ENCODE data around the gene TSPAN18. TPM values are rescaled to one million over a fixed set of nuclear protein-coding genes. Genes with fewer than 3 reads are reported as not detected.

The TSPAN18 gene
- total and polyA plus RNA-seq, 2 of the 8 experiments (the other 6 are each of a cell fraction or from before 2014, with no cell fraction given) = 5.2 to 10.2 TPM

DNA sequence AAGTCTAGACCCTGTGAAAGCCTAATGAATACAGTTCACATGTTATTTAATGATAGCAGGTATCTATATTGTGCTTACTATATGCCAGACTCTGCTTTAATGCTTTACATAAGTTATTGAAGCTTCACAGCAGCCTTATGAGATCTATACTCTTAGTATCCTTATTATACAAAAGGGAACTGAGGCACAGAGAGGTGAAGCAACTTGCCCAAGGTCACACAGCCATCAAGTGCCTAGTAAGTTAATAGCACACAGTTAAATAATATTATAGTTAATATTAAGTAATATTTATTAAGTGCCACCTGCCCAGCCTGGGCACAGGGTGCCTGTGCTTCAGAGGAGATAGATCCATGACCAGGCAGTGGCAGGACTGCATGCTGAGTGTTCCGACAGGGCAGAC is 145.8 kb downstream of the TSPAN18 start:
- Histone ChIP-seq H3K79me2 (ENCODE audit: control insufficient read depth in 1 of 2, insufficient read depth in 2 of 2, low read length in 2 of 2) (no peaks in the 10 kb centered on the region), H3K4ac (replicated peaks; ENCODE audit: insufficient read length, low read depth, low read length) (no peak overlapping the region), H4K20me1 (replicated peaks in 1 of 2; ENCODE audit: control insufficient read depth in 1 of 2, insufficient read depth in 2 of 2, low read length in 2 of 2) (no peaks in the 10 kb centered on the region), H3K79me1 (ENCODE audit: low read depth, low read length) (no peaks in the 10 kb centered on the region), H2AK5ac (ENCODE audit: low read depth, low read length) (no peak overlapping the region), H3K23me2 (ENCODE audit: low read depth, low read length) (no peaks in the 10 kb centered on the region), H3K9ac (replicated peaks in 1 of 4; ENCODE audit: extremely low read depth in 1 of 4, low read depth in 3 of 4, low read length in 3 of 4) (no peak overlapping the region), H3K14ac (ENCODE audit: insufficient read length) (no peak overlapping the region), H4K5ac (ENCODE audit: insufficient read length, low read depth, low read length) (no peak overlapping the region), H3K9me3 (ENCODE audit: insufficient read depth in 2 of 2, low read depth in 1 of 2, low read length in 1 of 2) (no peaks in the 10 kb centered on the region), H3K18ac (ENCODE audit: extremely low read depth, low read length) (no peak overlapping the region), H3K56ac (replicated peaks; ENCODE audit: insufficient read length, low read depth, low read length) (no peak overlapping the region), H3K4me1 (replicated peaks in 1 of 4; ENCODE audit: control insufficient read depth in 3 of 4, insufficient read depth in 4 of 4, low read length in 3 of 4) (peaks cover 0 to 9% (median 2%) of the 10 kb centered on the region in 4 experiments; a peak in 6 of 7 replicates), H2BK120ac (replicated peaks; ENCODE audit: low read depth, low read length) (no peak overlapping the region), H3K4me2 (ENCODE audit: insufficient read depth in 1 of 2, low read depth in 2 of 2, low read length in 2 of 2) (no peak overlapping the region), H2BK12ac (ENCODE audit: low read depth, low read length) (no peak overlapping the region), H2BK20ac (ENCODE audit: low read length) (no peak overlapping the region), H2BK5ac (ENCODE audit: low read depth, low read length) (no peak overlapping the region), H3K27me3 (replicated peaks in 1 of 4; ENCODE audit: control insufficient read depth in 3 of 4, extremely low read depth in 1 of 4, insufficient read depth in 3 of 4, low read length in 3 of 4) (0 out of 7 replicates have a peak, but pooled peaks cover 0 to 2% (median 0%) of the 10 kb centered on the region in 4 experiments), H3K23ac (ENCODE audit: insufficient read length) (no peak overlapping the region), H2BK15ac (ENCODE audit: low read length) (no peak overlapping the region), H3K4me3 (ENCODE audit: extremely low read depth in 1 of 4, insufficient read depth in 2 of 4, low read depth in 3 of 4, low read length in 4 of 4) (no peak overlapping the region), H4K91ac (replicated peaks; ENCODE audit: insufficient read length, low read length) (no peak overlapping the region), H4K8ac (ENCODE audit: extremely low read depth, insufficient read depth, low read length) (no peak overlapping the region), H3K27ac (ENCODE audit: low read depth, low read length) (no peak overlapping the region), H2AFZ (ENCODE audit: low read length) (no peak overlapping the region), H3K36me3 (ENCODE audit: control insufficient read depth in 2 of 4, insufficient read depth in 4 of 4, low read length in 3 of 4) (no peaks in the 10 kb centered on the region)
- WGBS, 2 experiments (ENCODE audit: extremely low coverage in 1 of 2, insufficient coverage in 1 of 2, insufficient read length in 1 of 2, insufficient replicate concordance in 2 of 2, low coverage in 1 of 2, low lambda C conversion rate in 2 of 2, missing lambda C conversion rate in 1 of 2) = 100% methylated on average over 1 of the region's 1 CpG; no CpG with 5 or more reads in 1 of the 2 experiments
- TF ChIP-seq KDM5A (IDR thresholded peaks at IDR 0.05; ENCODE audit: low read length) (no peak), CHD2 (IDR thresholded peaks at IDR 0.05; ENCODE audit: low read length) (no peak), EGR1 (IDR thresholded peaks at IDR 0.05; ENCODE audit: borderline replicate concordance, low read depth, low read length) (no peak), CBX5 (IDR thresholded peaks at IDR 0.05; ENCODE audit: low read depth, low read length) (no peak), SP1 (IDR thresholded peaks at IDR 0.05; ENCODE audit: low read depth, low read length) (no peak), BCL11A (IDR thresholded peaks at IDR 0.05; ENCODE audit: low read depth in 2 of 2, low read length in 2 of 2) (no peak), RXRA (IDR thresholded peaks at IDR 0.05; ENCODE audit: insufficient read depth, low read depth, low read length) (no peak), POLR2A (IDR thresholded peaks at IDR 0.05; ENCODE audit: control extremely low read depth in 1 of 2, low read depth in 2 of 2, low read length in 2 of 2) (no peak), MAFK (IDR thresholded peaks at IDR 0.05; ENCODE audit: low read depth, low read length) (no peak)
- TF ChIP-seq, protein P1, sequence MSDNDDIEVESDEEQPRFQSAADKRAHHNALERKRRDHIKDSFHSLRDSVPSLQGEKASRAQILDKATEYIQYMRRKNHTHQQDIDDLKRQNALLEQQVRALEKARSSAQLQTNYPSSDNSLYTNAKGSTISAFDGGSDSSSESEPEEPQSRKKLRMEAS (IDR thresholded peaks at IDR 0.05) = no peak
- TF ChIP-seq, protein P2, sequence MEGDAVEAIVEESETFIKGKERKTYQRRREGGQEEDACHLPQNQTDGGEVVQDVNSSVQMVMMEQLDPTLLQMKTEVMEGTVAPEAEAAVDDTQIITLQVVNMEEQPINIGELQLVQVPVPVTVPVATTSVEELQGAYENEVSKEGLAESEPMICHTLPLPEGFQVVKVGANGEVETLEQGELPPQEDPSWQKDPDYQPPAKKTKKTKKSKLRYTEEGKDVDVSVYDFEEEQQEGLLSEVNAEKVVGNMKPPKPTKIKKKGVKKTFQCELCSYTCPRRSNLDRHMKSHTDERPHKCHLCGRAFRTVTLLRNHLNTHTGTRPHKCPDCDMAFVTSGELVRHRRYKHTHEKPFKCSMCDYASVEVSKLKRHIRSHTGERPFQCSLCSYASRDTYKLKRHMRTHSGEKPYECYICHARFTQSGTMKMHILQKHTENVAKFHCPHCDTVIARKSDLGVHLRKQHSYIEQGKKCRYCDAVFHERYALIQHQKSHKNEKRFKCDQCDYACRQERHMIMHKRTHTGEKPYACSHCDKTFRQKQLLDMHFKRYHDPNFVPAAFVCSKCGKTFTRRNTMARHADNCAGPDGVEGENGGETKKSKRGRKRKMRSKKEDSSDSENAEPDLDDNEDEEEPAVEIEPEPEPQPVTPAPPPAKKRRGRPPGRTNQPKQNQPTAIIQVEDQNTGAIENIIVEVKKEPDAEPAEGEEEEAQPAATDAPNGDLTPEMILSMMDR (IDR thresholded peaks at IDR 0.05; ENCODE audit: control extremely low read depth in 1 of 3, insufficient read depth in 1 of 3, low read depth in 1 of 3, low read length in 3 of 3) = no peak
- TF ChIP-seq, protein P3, sequence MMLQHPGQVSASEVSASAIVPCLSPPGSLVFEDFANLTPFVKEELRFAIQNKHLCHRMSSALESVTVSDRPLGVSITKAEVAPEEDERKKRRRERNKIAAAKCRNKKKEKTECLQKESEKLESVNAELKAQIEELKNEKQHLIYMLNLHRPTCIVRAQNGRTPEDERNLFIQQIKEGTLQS (IDR thresholded peaks at IDR 0.05; ENCODE audit: insufficient read depth, low read depth, low read length) = no peak
- DNase-seq (ENCODE audit: low read depth in 1 of 2, low spot score in 2 of 2) (no peak), FAIRE-seq (no peak)
- CTCF ChIA-PET (ENCODE audit: partially characterized antibody) = interaction anchor here (0.6 to 5.0 kb wide), 4 partner anchors 13 to 256 kb away, joined by 3 to 26 read pairs (median 10); no protein-coding TSS in a partner anchor
- POLR2A ChIA-PET (ENCODE audit: partially characterized antibody) = interaction anchor here (2.0 kb wide), 1 partner anchor 10 kb away, joined by 6 read pairs; no protein-coding TSS in a partner anchor
